Epithelial cell of proximal tubule (primary cell): ENCODE results near the gene UMAD1. TPM values are rescaled to one million over a fixed set of nuclear protein-coding genes. Genes with fewer than 3 reads are reported as not detected.
"Not testable (repeated sequence)": the region's sequence is repeated elsewhere in the genome, so short reads cannot be mapped to it uniquely, and the experiment has no call there.

Experiments used
- DNase-seq: peaks from one replicate; pipeline ENCODE4 v3.0.0-alpha.2; 2011; ENCODE audit warnings: low read depth
- H3K4me3 ChIP-seq: 2 replicates; pipeline ENCODE4 v1.5.1; 2011; ENCODE audit warnings: low read depth, mild to moderate bottlenecking, low read length
- CTCF ChIP-seq: conservative IDR thresholded peaks from 2 replicates; pipeline ENCODE4 v1.5.1; 2012; ENCODE audit warnings: low read depth, mild to moderate bottlenecking, low read length
- total RNA-seq: library from RNA; depleted of rRNA; stranded (reverse); fragments of >200 nt; gene quantifications from 2 replicates; pipeline ENCODE4 v1.2.3, GENCODE V29; 2015

UMAD1 gene
- total RNA-seq, 1 donor from 2014 or later = 9.7 TPM

DNA sequence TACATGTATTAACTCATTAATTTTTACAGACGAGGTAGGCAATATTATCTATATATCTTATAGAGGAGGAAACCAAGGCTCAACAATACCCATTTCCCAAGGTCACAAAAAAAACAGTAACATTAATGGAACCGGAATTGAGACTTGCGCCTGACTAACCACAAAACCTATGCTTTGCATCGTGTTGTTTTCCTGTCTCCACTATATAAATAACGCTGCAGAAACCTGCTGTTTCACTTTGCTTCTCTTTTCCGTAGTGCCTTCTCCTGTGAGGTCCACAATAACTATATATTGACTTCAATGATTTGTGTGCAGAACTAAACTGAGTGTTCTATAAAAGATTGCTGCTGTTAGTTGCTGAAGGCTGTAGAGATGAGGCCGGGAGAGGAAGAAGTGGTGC, 175.5 kb downstream of the UMAD1 start:
- DNase-seq = no peak
- H3K4me3 ChIP-seq = no peak overlapping the region
- no peak for TF ChIP-seq CTCF

GRCh38 chr7:7816816-7817536, 176.4 kb downstream of the UMAD1 start:
- TF ChIP-seq CTCF = no peak
- DNase-seq = no peak
- H3K4me3 ChIP-seq = no peak overlapping the region

GRCh38 chr7:7817748-7818147, 177.2 kb downstream of the UMAD1 start:
- TF ChIP-seq CTCF = no peak
- DNase-seq = no peak

DNA sequence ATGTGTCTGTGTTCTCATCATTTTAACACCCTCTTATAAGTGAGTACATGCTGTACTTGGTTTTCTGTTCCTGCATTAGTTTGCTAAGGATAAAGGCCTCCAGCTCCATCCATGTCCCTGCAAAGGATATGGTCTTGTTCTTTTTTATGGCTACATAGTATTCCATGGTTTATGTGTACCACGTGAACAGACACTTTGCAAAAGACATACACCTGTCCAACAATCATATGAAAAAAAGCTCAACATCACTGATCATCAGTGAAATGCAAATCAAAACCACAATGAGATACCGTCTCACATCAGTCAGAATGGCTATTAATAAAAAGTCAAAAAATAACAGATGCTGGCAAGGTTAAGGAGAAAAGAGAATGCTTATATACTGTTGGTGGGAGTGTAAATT, 177.6 kb downstream of the UMAD1 start:
- not testable (repeated sequence) for H3K4me3 ChIP-seq, DNase-seq

More at GRCh38 chr7:7817748-7818147, 177.2 kb downstream of the UMAD1 start:
- no peak overlapping the region for H3K4me3 ChIP-seq

GRCh38 chr7:7819442-7820247, 179.1 kb downstream of the UMAD1 start:
- H3K4me3 ChIP-seq = no peak overlapping the region
- DNase-seq = no peak
- TF ChIP-seq CTCF = no peak

- no peak for TF ChIP-seq CTCF
- DNase-seq = no peak
- H3K4me3 ChIP-seq = no peak overlapping the region
Measured at GRCh38 chr7:7820409-7820808, 179.9 kb downstream of the UMAD1 start.

GRCh38 chr7:7820939-7821338, 180.4 kb downstream of the UMAD1 start:
- H3K4me3 ChIP-seq = no peak overlapping the region
- DNase-seq = no peak
- TF ChIP-seq CTCF = no peak
